Heart right ventricle (tissue), 16 donors: Measurements from ENCODE around the gene ABI3BP. TPM values are rescaled to one million over a fixed set of nuclear protein-coding genes. Genes with fewer than 3 reads are reported as not detected.

Experiments used
- ATAC-seq, 8 donors: fragments of 200-7000 bp; cut with Tn5 transposase; one replicate each; pipeline ENCODE4 v1.9.1; 2020; ENCODE audit warnings: mild to moderate bottlenecking in 8 of 8, moderate library complexity in 8 of 8, moderate number of reproducible peaks in 1 of 8
- DNase-seq, 2 donors: peaks; one replicate each; pipeline ENCODE4 v3.0.0-alpha.2; 2020
- H3K27ac ChIP-seq, 10 donors: fragments of 200-600 bp; sonication (generic) in 2 of 10; one replicate each; pipeline versions ENCODE4 v1.5.0 to v1.8.0; 2020 to 2022; ENCODE audit warnings: mild to moderate bottlenecking in 3 of 10
- H3K27me3 ChIP-seq, 7 donors: fragments of 200-600 bp; one replicate each; pipeline ENCODE4 v1.8.0; 2021 to 2022; ENCODE audit warnings: mild to moderate bottlenecking in 2 of 7
- H3K36me3 ChIP-seq, 9 donors: fragments of 200-600 bp; sonication (generic) in 1 of 9; one replicate each; pipeline versions ENCODE4 v1.5.0 to v1.8.0; 2020 to 2022; ENCODE audit warnings: mild to moderate bottlenecking in 2 of 9
- H3K4me1 ChIP-seq, 9 donors: fragments of 200-600 bp; sonication (generic) in 1 of 9; one replicate each; pipeline versions ENCODE4 v1.5.0 to v1.8.0; 2020 to 2022; ENCODE audit warnings: mild to moderate bottlenecking in 4 of 9
- H3K4me3 ChIP-seq, 10 donors: fragments of 200-600 bp; sonication (generic) in 2 of 10; one replicate each; pipeline versions ENCODE4 v1.5.0 to v1.8.0; 2020 to 2022; ENCODE audit warnings: mild to moderate bottlenecking in 7 of 10, moderate library complexity in 2 of 10
- H3K9me3 ChIP-seq, 11 donors: fragments of 200-600 bp in 10 of 11; sonication (generic) in 2 of 11; one replicate each; pipeline versions ENCODE4 v1.5.0 to v1.8.0; 2013 to 2022; ENCODE audit warnings: mild to moderate bottlenecking in 2 of 11, control low read depth in 1 of 11, moderate library complexity in 1 of 11
- WGBS, 2 donors: extraction: QIAGEN DNeasy Blood & Tissue Kit; methylation state at CpG; one replicate each; pipeline ENCODE4 v1.1.7; 2013; ENCODE audit warnings: inconsistent platforms in 1 of 2; 5-methylcytosine and 5-hydroxymethylcytosine counted together
- intact Hi-C, 10 donors: fragments of 100-400 bp; cut with DNase I; formaldehyde crosslinking; loops; one replicate each; pipeline versions ENCODE4 v1.11.1 to v1.14.2; 2022
- polyA plus RNA-seq, 2 donors: library from polyadenylated mRNA; stranded (reverse); fragments of 200-250 nt; gene quantifications; one replicate each; pipeline ENCODE4 v1.2.3, GENCODE V29; 2013
- total RNA-seq, 10 donors: library from RNA; stranded (reverse); fragmentation: NEBNext Ultra II Directional in 3 of 10; extraction: Animal tissue kit (Norgen Biotek cat#: 25700) in 3 of 10; gene quantifications; one replicate each; pipeline versions ENCODE4 v1.2.1 to v1.2.4, GENCODE V29; 2021 to 2023
- TF ChIP-seq, protein P1 (sequence below), 9 donors: fragments of 200-600 bp; sonication (generic) in 2 of 9; IDR thresholded peaks; one replicate each; pipeline versions ENCODE4 v1.5.0 to v1.8.0; 2021 to 2022; ENCODE audit warnings: antibody characterized with exemption in 9 of 9, mild to moderate bottlenecking in 5 of 9, moderate library complexity in 1 of 9
- donor health status: Arrhythmogenic right ventricular cardiomyopathy.
- donor health status: ischemic (EF 13 %, LVEDD 7.1; RV severe dilation, severe dysfunction).
- donor health status: healthy with polysubstance abuse.
- donor health status: DM: no; HTN: yes; CAD: no.
- donor health status: DM: no; HTN: no; CAD: no.
- donor health status: ischemic (EF 25% LVEDD 6.9; RV normal size, moderate dysfunction).
- donor health status: ischemic (EF 25% LVEDD 5.7; RV mildly dilated, moderate dysfunction).
- donor health status: healthy.
- donor health status: DM: yes; HTN: yes; CAD: no.
- donor health status: Ischemic cardiomyopathy.
- donor health status: ischemic (EF 35%, LVEDD 5.7; RV mildly dilated, moderate dysfunction).
- donor health status: nonischemic (EF 11% LVEDD 7.7; RV severe dilation, severe dysfunction).
- donor health status: DM: yes; HTN: yes; CAD: no.
- donor health status: PGD.
- donor health status: ischemic (EF 29% LVEDD 5.4; RV normal size, mild dysfunction).
- donor health status: nonischemic (EF 23%, LVEDD 6.1; RV moderate dilation, normal function).

ABI3BP gene
- total and polyA plus RNA-seq, 12 donors: 11.7 to 90.2 (median 26.5) TPM

DNA sequence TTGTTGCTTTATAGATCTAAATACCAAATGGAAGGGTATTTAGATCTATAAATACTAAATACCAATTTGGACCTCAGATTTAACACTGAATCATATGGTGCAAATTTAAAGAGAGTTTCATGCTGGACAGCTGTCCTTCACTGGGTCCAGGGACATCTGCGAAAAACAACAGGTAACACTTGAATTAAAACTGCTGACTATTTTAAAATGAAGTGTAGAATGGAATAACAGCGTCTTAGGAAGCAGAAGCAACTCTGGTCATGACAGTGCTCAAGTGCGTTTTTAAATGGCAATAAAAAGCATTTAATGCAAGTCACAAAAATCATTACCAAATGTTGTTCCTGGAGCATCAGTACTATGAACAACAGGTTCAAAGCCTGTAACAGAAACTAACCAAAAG, 177.6 kb downstream of the ABI3BP start:
- Histone ChIP-seq H3K4me3 (no peak overlapping the region), H3K27me3 (no peaks in the 10 kb centered on the region), H3K36me3 (no peaks in the 10 kb centered on the region), H3K9me3 (no peaks in the 10 kb centered on the region), H3K4me1 (no peaks in the 10 kb centered on the region), H3K27ac (no peak overlapping the region)
- DNase-seq (no peak), ATAC-seq (no peak)
- 77 to 90% methylated on average over 3 of the region's 3 CpGs for WGBS, 2 donors
- TF ChIP-seq, protein P1, sequence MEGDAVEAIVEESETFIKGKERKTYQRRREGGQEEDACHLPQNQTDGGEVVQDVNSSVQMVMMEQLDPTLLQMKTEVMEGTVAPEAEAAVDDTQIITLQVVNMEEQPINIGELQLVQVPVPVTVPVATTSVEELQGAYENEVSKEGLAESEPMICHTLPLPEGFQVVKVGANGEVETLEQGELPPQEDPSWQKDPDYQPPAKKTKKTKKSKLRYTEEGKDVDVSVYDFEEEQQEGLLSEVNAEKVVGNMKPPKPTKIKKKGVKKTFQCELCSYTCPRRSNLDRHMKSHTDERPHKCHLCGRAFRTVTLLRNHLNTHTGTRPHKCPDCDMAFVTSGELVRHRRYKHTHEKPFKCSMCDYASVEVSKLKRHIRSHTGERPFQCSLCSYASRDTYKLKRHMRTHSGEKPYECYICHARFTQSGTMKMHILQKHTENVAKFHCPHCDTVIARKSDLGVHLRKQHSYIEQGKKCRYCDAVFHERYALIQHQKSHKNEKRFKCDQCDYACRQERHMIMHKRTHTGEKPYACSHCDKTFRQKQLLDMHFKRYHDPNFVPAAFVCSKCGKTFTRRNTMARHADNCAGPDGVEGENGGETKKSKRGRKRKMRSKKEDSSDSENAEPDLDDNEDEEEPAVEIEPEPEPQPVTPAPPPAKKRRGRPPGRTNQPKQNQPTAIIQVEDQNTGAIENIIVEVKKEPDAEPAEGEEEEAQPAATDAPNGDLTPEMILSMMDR (IDR thresholded peaks at IDR 0.05): no peak
- intact Hi-C loops: no loop called here

DNA sequence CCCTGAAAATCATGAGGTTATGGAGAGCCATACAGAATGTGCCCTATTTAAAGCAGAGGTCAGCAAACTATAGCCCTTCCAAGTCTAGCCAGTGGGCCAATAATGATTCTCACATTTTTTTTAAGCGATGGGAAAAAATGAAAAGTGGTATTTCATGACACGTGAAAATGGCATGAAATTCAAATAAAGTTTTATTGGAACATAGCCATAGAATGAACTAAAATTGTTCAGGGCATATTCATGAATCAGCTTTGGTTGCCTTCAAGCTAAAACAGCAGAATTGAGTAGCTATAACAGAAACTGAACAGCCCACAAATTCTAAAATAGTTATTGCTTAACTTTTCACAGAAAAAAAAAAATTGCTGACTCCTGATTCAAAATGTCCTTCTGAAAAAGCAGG, 179.4 kb downstream of the ABI3BP start:
- no peaks in the 10 kb centered on the region for H3K27me3 ChIP-seq
- intact Hi-C loops: no loop called here

DNA sequence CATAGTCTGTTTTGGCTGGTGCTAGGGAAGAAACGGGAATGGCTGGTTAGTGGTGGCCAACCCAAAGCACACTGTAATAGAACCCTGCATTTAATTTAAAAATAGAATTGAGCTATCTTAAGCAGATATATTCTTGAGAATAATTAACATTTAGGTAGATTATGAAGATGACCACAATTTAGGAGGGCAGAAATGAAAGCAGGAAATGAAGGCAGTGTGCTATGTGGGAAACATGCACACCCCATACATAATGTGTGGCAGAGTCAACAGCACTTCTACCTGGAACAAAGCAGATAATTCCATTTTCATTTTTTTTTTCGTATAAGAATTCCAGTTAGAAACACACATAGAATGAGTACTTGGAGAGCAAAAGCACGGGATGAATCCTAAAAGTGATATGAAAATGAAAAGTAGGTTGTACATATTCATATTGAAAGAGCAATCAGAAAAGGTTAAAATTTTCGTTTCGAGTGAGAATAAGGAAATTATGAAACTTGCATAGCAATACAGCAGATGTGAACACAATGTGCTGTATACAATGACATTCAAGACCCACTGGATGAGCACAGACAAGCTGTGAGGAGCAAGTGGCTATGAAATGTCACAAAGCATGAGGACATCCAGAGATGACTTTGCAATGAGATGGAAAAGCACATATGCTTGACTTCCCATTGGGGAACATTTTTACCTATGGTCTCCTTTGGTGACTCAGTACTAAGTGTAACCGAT, 181.3 kb downstream of the ABI3BP start:
- intact Hi-C loops: no loop called here
- no peaks in the 10 kb centered on the region for H3K27me3 ChIP-seq
- DNase-seq (no peak), ATAC-seq (no peak)
- H3K36me3 ChIP-seq: peaks cover 0 to 1% (median 0%) of the 10 kb centered on the region in 9 donors
- H3K27ac ChIP-seq: no peak overlapping the region
- no peaks in the 10 kb centered on the region for H3K4me1 ChIP-seq
- TF ChIP-seq, protein P1 (IDR thresholded peaks at IDR 0.05): no peak
- no peak overlapping the region for H3K4me3 ChIP-seq
- no peaks in the 10 kb centered on the region for H3K9me3 ChIP-seq
- WGBS, 2 donors: 81 to 82% methylated on average over 6 of the region's 6 CpGs

More for the DNA sequence above, 179.4 kb downstream of the ABI3BP start:
- TF ChIP-seq, protein P1 (IDR thresholded peaks at IDR 0.05): no peak
- no peak for ATAC-seq
- Histone ChIP-seq H3K4me3 (no peak overlapping the region), H3K36me3 (no peaks in the 10 kb centered on the region), H3K9me3 (no peaks in the 10 kb centered on the region), H3K4me1 (no peaks in the 10 kb centered on the region), H3K27ac (no peak overlapping the region)
- DNase-seq: no peak
- WGBS, 2 donors: 83 to 85% methylated on average over 2 of the region's 2 CpGs

DNA sequence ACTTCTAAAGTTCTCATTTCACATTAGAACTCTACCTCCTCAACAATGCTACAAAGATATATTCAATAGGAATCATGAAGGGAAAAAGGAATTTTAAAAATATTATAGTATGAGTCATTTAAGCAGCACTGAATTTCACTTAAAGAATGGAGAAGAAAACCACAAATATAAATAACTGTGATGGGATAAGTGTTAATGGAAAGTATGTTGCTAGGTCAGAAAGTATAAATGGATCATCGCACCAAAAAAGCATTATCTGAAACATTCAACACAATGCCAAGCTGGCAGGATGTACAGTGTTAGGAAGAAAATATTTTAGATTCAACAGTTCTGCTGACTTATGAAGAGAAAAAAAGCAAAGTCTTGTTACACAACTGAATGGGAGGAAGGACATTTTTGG, 182.6 kb downstream of the ABI3BP start:
- ATAC-seq (no peak), DNase-seq (no peak)
- Histone ChIP-seq H3K9me3 (no peaks in the 10 kb centered on the region), H3K4me3 (no peak overlapping the region), H3K36me3 (peaks cover 0 to 11% (median 0%) of the 10 kb centered on the region in 9 donors), H3K27me3 (no peaks in the 10 kb centered on the region), H3K27ac (no peak overlapping the region), H3K4me1 (no peaks in the 10 kb centered on the region)
- TF ChIP-seq, protein P1 (IDR thresholded peaks at IDR 0.05): no peak
- intact Hi-C loops: no loop called here
- WGBS, 2 donors: 85 to 87% methylated on average over 1 of the region's 1 CpG
